Measurements from ENCODE around the gene KCNA5.

Gene KCNA5

DNA sequence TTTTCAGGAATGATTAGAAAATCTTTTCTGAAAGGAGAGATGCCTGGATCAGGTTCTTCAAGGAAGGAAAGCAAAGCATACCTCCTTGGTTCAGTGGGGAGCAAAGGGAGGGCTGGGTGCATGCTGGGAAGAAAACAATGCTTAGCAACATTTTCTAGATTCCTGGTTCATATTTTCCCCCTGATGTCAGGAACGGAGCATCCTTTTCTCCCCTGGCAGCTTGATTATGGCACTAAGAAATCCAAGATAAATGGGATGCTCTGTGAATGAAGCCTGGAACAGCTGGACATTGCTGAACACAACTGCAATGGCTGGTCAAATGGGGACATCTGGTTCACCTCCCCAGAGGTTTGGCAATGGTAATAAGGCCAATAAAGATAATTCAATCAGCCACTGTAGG, 50.9 kb downstream of the KCNA5 start:
- Histone ChIP-seq H3K27me3 (replicated peaks; ENCODE audit: control insufficient read depth, insufficient read depth, low read length, poor library complexity, severe bottlenecking) (no peaks in the 10 kb centered on the region), H3K9me3 (ENCODE audit: control insufficient read depth, low read length) (no peaks in the 10 kb centered on the region), H3K4me3 (ENCODE audit: insufficient read depth, low read depth, low read length, poor library complexity, severe bottlenecking) (no peak overlapping the region), H3K4me1 (ENCODE audit: control insufficient read depth, insufficient read depth, low read length, poor library complexity, severe bottlenecking) (no peaks in the 10 kb centered on the region), H3K36me3 (ENCODE audit: control insufficient read depth, insufficient read depth, low read length) (no peaks in the 10 kb centered on the region), H3K27ac (ENCODE audit: insufficient read depth, low read length, poor library complexity, severe bottlenecking) (no peak overlapping the region)
- DNase-seq = no peak

DNA sequence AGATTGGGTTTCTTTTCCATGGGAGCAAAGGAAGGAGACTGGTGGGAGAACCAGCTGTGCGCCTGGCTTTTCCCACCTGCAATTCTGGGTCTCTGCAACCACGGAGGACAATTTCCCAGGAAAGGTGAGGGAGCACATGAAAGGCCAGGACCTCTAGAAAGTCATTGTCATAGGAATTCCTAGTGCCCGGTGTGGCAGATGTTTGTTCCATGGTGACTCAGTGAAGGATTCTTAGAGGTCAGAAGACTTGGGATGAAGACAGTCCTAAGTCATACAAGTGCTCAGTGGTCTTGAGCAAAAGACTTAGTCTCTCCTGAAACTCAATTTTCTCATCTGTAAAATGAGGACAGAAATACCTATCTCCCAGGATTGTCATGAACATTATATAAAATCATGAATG, 51.3 kb downstream of the KCNA5 start:
- DNase-seq = no peak

More for the DNA sequence above, 51.3 kb downstream of the KCNA5 start:
- Histone ChIP-seq H3K4me3 (ENCODE audit: insufficient read depth, low read depth, low read length, poor library complexity, severe bottlenecking) (no peak overlapping the region), H3K36me3 (ENCODE audit: control insufficient read depth, insufficient read depth, low read length) (no peaks in the 10 kb centered on the region), H3K27me3 (replicated peaks; ENCODE audit: control insufficient read depth, insufficient read depth, low read length, poor library complexity, severe bottlenecking) (no peaks in the 10 kb centered on the region), H3K4me1 (ENCODE audit: control insufficient read depth, insufficient read depth, low read length, poor library complexity, severe bottlenecking) (no peaks in the 10 kb centered on the region), H3K9me3 (ENCODE audit: control insufficient read depth, low read length) (no peaks in the 10 kb centered on the region), H3K27ac (ENCODE audit: insufficient read depth, low read length, poor library complexity, severe bottlenecking) (no peak overlapping the region)
